Keratinocyte (primary cell): ENCODE data around the gene AGFG2. TPM values are rescaled to one million over a fixed set of nuclear protein-coding genes. Genes with fewer than 3 reads are reported as not detected.

Experiments
- DNase-seq: peaks from one replicate; pipeline ENCODE4 v3.0.0-alpha.2; 2011; ENCODE audit warnings: low read depth, missing footprints, low spot score
- FAIRE-seq: peaks from 2 replicates; lab custom pipeline; 2011; peaks lifted over from hg19 to GRCh38; lab: Jason Lieb, UNC
- H2AFZ ChIP-seq: 2 replicates; pipeline ENCODE4 v1.6.0; 2012; ENCODE audit warnings: low read length, control low read depth, inconsistent platforms; ENCODE audit not compliant: control insufficient read depth
- H3K27ac ChIP-seq: 2 replicates; pipeline ENCODE4 v1.5.1; 2011; ENCODE audit warnings: low read length; ENCODE audit not compliant: control insufficient read depth, insufficient read depth
- H3K27me3 ChIP-seq: 3 replicates; pipeline ENCODE4 v1.6.0; 2011; ENCODE audit warnings: low read length; ENCODE audit not compliant: control insufficient read depth, insufficient read depth; ENCODE audit errors: extremely low read depth
- H3K36me3 ChIP-seq, 2 experiments: 2 replicates in 1 of 2; 3 replicates in 1 of 2; pipeline ENCODE4 v1.5.1; 2011; ENCODE audit warnings: low read length in 2 of 2, mild to moderate bottlenecking in 1 of 2; ENCODE audit not compliant: control insufficient read depth in 2 of 2, insufficient read depth in 2 of 2; ENCODE audit errors: extremely low read depth in 1 of 2
- H3K4me1 ChIP-seq: 3 replicates; pipeline ENCODE4 v1.5.1; 2011; ENCODE audit warnings: low read length; ENCODE audit not compliant: control insufficient read depth, insufficient read depth; ENCODE audit errors: extremely low read depth
- H3K4me2 ChIP-seq: 3 replicates; pipeline ENCODE4 v1.6.0; 2011; ENCODE audit warnings: low read depth, low read length; ENCODE audit not compliant: control insufficient read depth, insufficient read depth; ENCODE audit errors: extremely low read depth
- H3K4me3 ChIP-seq, 3 experiments: fragments of 200-600 bp in 1 of 3; sonication (generic) in 1 of 3; 2 replicates in 2 of 3; 3 replicates in 1 of 3; pipeline ENCODE4 v1.5.1; 2011 to 2016; ENCODE audit warnings: low read length in 3 of 3, mild to moderate bottlenecking in 3 of 3, control low read depth in 2 of 3, inconsistent platforms in 1 of 3, low read depth in 1 of 3, mixed read lengths in 1 of 3, mixed run types in 1 of 3, moderate library complexity in 1 of 3; ENCODE audit not compliant: control insufficient read depth in 2 of 3, insufficient read depth in 2 of 3; ENCODE audit errors: extremely low read depth in 1 of 3
- H3K79me2 ChIP-seq: 2 replicates; pipeline ENCODE4 v1.6.0; 2012; ENCODE audit warnings: low read length; ENCODE audit not compliant: control insufficient read depth, insufficient read depth
- H3K9ac ChIP-seq: 3 replicates; pipeline ENCODE4 v1.6.0; 2011; ENCODE audit warnings: low read length; ENCODE audit not compliant: control insufficient read depth, insufficient read depth; ENCODE audit errors: extremely low read depth
- H3K9me1 ChIP-seq: 3 replicates; pipeline ENCODE4 v1.6.0; 2011; ENCODE audit warnings: low read length; ENCODE audit not compliant: control insufficient read depth, insufficient read depth; ENCODE audit errors: extremely low read depth
- H3K9me3 ChIP-seq: 2 replicates; pipeline ENCODE4 v1.5.1; 2012; ENCODE audit warnings: low read depth, low read length; ENCODE audit not compliant: control insufficient read depth
- H4K20me1 ChIP-seq: 3 replicates; pipeline ENCODE4 v1.6.0; 2011; ENCODE audit warnings: low read length; ENCODE audit not compliant: control insufficient read depth, insufficient read depth; ENCODE audit errors: extremely low read depth
- CTCF ChIP-seq, 3 experiments: IDR thresholded peaks in 1 of 3; conservative IDR thresholded peaks in 1 of 3; optimal IDR thresholded peaks in 1 of 3; 2 replicates in 2 of 3; 3 replicates in 1 of 3; pipeline versions ENCODE3 to v1.5.1; 2011; ENCODE audit warnings: low read length in 3 of 3, mild to moderate bottlenecking in 3 of 3, moderate library complexity in 2 of 3, control low read depth in 1 of 3, inconsistent platforms in 1 of 3; ENCODE audit not compliant: insufficient read depth in 2 of 3; ENCODE audit errors: extremely low read depth in 1 of 3
- EZH2 ChIP-seq: IDR thresholded peaks from one replicate; pipeline ENCODE4 v1.6.1; 2012; ENCODE audit warnings: inconsistent platforms, mild to moderate bottlenecking, low read length, moderate library complexity
- dilution Hi-C: fragments of 300-500 bp; cut with MboI; formaldehyde crosslinking; loops from one replicate; pipeline ENCODE4 v1.7.0; 2020; ENCODE audit warnings: low sequenced_read_pairs; ENCODE audit not compliant: extremely low pct_ligation_motif_present
- polyA plus RNA-seq, 5 experiments: library from polyadenylated mRNA; depleted of rRNA in 3 of 5; stranded (reverse) in 3 of 5; stranded (forward) in 1 of 5; unstranded in 1 of 5; fragments of >200 nt; gene quantifications; 1 replicate in 1 of 5; 2 replicates in 3 of 5; 3 replicates in 1 of 5; pipeline versions ENCODE4 v1.2.1 to v1.2.3, GENCODE V29; 2011 to 2012; ENCODE audit warnings: missing spikeins in 2 of 5, low read depth in 1 of 5, low replicate concordance in 1 of 5

AGFG2 gene
- polyA plus RNA-seq, 1 donor (not counting 4 experiments of a cell fraction or from before 2014, with no cell fraction given) = 3.4 TPM

GRCh38 chr7:100582041-100582579, 43.1 kb downstream of the AGFG2 start:
- H3K9me3 ChIP-seq = no peaks in the 10 kb centered on the region
- no peaks in the 10 kb centered on the region for H3K9me1 ChIP-seq
- FAIRE-seq (no peak), DNase-seq (no peak)
- H3K79me2 ChIP-seq = peaks cover 13% of the 10 kb centered on the region
- TF ChIP-seq CTCF (optimal IDR thresholded peaks at IDR 0.05 in 1 of 3, IDR thresholded peaks at IDR 0.05 in 1 of 3, conservative IDR thresholded peaks at IDR 0.05 in 1 of 3; ENCODE audit: extremely low read depth in 1 of 3, insufficient read depth in 2 of 3, low read length in 3 of 3) (no peak), EZH2 (no peak)
- dilution Hi-C loops = no loop called here
- H3K4me2 ChIP-seq = peak overlapping the region; percentile 37
- H3K9ac ChIP-seq = no peak overlapping the region
- H3K4me3 ChIP-seq = no peak overlapping the region
- H3K36me3 ChIP-seq = peaks cover 23 to 27% of the 10 kb centered on the region in 2 experiments
- peaks cover 8% of the 10 kb centered on the region for H4K20me1 ChIP-seq
- H3K27ac ChIP-seq = no peak overlapping the region
- no peak overlapping the region for H2AFZ ChIP-seq
- H3K4me1 ChIP-seq = peaks cover 32% of the 10 kb centered on the region
- H3K27me3 ChIP-seq = no peaks in the 10 kb centered on the region

GRCh38 chr7:100582650-100583049, 43.6 kb downstream of the AGFG2 start:
- Histone ChIP-seq H3K27ac (no peak overlapping the region), H3K4me2 (peak overlapping the region; percentile 37), H3K9me1 (no peaks in the 10 kb centered on the region), H3K4me1 (peaks cover 32% of the 10 kb centered on the region), H3K9ac (no peak overlapping the region), H2AFZ (no peak overlapping the region), H3K79me2 (peaks cover 13% of the 10 kb centered on the region), H3K4me3 (no peak overlapping the region), H3K9me3 (no peaks in the 10 kb centered on the region), H3K27me3 (no peaks in the 10 kb centered on the region), H4K20me1 (peaks cover 8% of the 10 kb centered on the region), H3K36me3 (peaks cover 23 to 24% of the 10 kb centered on the region in 2 experiments)
- TF ChIP-seq EZH2 = no peak
- TF ChIP-seq CTCF (optimal IDR thresholded peaks at IDR 0.05 in 1 of 3, IDR thresholded peaks at IDR 0.05 in 1 of 3, conservative IDR thresholded peaks at IDR 0.05 in 1 of 3; ENCODE audit: extremely low read depth in 1 of 3, insufficient read depth in 2 of 3, low read length in 3 of 3) = no peak
- dilution Hi-C loops = no loop called here
- FAIRE-seq = no peak
- no peak for DNase-seq
